A673 (cell line): ENCODE data around the gene TST.

Source experiments
- CTCF ChIP-seq: fragments of 300-800, 200-600 bp; sonication (generic); conservative IDR thresholded peaks from 2 replicates; pipeline ENCODE4 v1.5.1; 2017; ENCODE audit warnings: low read depth, mild to moderate bottlenecking, antibody characterized with exemption, low read length, moderate library complexity, mixed read lengths
- EZH2 ChIP-seq: fragments of 200-600 bp; sonication (generic); IDR thresholded peaks from 2 replicates; pipeline ENCODE4 v1.6.1; 2017; ENCODE audit warnings: borderline replicate concordance, low read depth, mild to moderate bottlenecking, mixed read lengths, antibody characterized with exemption, low read length; ENCODE audit not compliant: poor library complexity, severe bottlenecking

GRCh38 chr22:36977401-36977861 lies 41.8 kb downstream of the TST start:
- TF ChIP-seq CTCF, result peak; percentile 69
- no peak for TF ChIP-seq EZH2
